ENCODE results near the gene KIAA1549.

Gene KIAA1549

GRCh38 chr7:138893258-138893657, 87.9 kb downstream of the KIAA1549 start:
- Histone ChIP-seq H3K27me3 (ENCODE audit: insufficient read depth, low read depth) (no peaks in the 10 kb centered on the region), H3K4me2 (no peak overlapping the region), H4K20me1 (ENCODE audit: insufficient read depth) (no peaks in the 10 kb centered on the region), H2AFZ (ENCODE audit: low read depth) (no peak overlapping the region), H3K4me1 (ENCODE audit: low read depth, poor library complexity, severe bottlenecking) (no peaks in the 10 kb centered on the region), H3K9ac (no peak overlapping the region), H3K79me2 (ENCODE audit: insufficient read depth, low read depth) (no peaks in the 10 kb centered on the region), H3K27ac (no peak overlapping the region), H3K36me3 (ENCODE audit: insufficient read depth) (no peaks in the 10 kb centered on the region), H3K4me3 (IDR thresholded peaks at IDR 0.05; ENCODE audit: insufficient read depth, low read depth, low read length) (no peak overlapping the region)
- no peak for TF ChIP-seq CTCF (conservative IDR thresholded peaks at IDR 0.05; ENCODE audit: low read depth, low read length)

- Histone ChIP-seq H3K4me1 (ENCODE audit: low read depth, poor library complexity, severe bottlenecking) (no peaks in the 10 kb centered on the region), H3K36me3 (ENCODE audit: insufficient read depth) (no peaks in the 10 kb centered on the region), H4K20me1 (ENCODE audit: insufficient read depth) (no peaks in the 10 kb centered on the region), H3K4me2 (no peak overlapping the region), H3K4me3 (IDR thresholded peaks at IDR 0.05; ENCODE audit: insufficient read depth, low read depth, low read length) (no peak overlapping the region), H3K9ac (no peak overlapping the region), H3K27ac (no peak overlapping the region), H3K27me3 (ENCODE audit: insufficient read depth, low read depth) (no peaks in the 10 kb centered on the region), H3K79me2 (ENCODE audit: insufficient read depth, low read depth) (no peaks in the 10 kb centered on the region), H2AFZ (ENCODE audit: low read depth) (no peak overlapping the region)
- no peak for TF ChIP-seq CTCF (conservative IDR thresholded peaks at IDR 0.05; ENCODE audit: low read depth, low read length)
Observed at GRCh38 chr7:138892812-138893211, 88.4 kb downstream of the KIAA1549 start.

- H3K4me1 ChIP-seq (ENCODE audit: low read depth, poor library complexity, severe bottlenecking) = no peaks in the 10 kb centered on the region
- H3K79me2 ChIP-seq (ENCODE audit: insufficient read depth, low read depth) = no peaks in the 10 kb centered on the region
- no peak overlapping the region for H3K4me3 ChIP-seq (IDR thresholded peaks at IDR 0.05; ENCODE audit: insufficient read depth, low read depth, low read length)
- H3K27ac ChIP-seq = no peak overlapping the region
- H3K9ac ChIP-seq = no peak overlapping the region
- no peak overlapping the region for H2AFZ ChIP-seq (ENCODE audit: low read depth)
- H3K4me2 ChIP-seq = no peak overlapping the region
- TF ChIP-seq CTCF (conservative IDR thresholded peaks at IDR 0.05; ENCODE audit: low read depth, low read length) = no peak
- no peaks in the 10 kb centered on the region for H4K20me1 ChIP-seq (ENCODE audit: insufficient read depth)
- H3K36me3 ChIP-seq (ENCODE audit: insufficient read depth) = no peaks in the 10 kb centered on the region
- H3K27me3 ChIP-seq (ENCODE audit: insufficient read depth, low read depth) = no peaks in the 10 kb centered on the region
Observed at GRCh38 chr7:138892006-138892630, 89.1 kb downstream of the KIAA1549 start.

- H3K27me3 ChIP-seq (ENCODE audit: insufficient read depth, low read depth) = no peaks in the 10 kb centered on the region
- H2AFZ ChIP-seq (ENCODE audit: low read depth) = no peak overlapping the region
- H3K4me3 ChIP-seq (IDR thresholded peaks at IDR 0.05; ENCODE audit: insufficient read depth, low read depth, low read length) = no peak overlapping the region
- no peaks in the 10 kb centered on the region for H4K20me1 ChIP-seq (ENCODE audit: insufficient read depth)
- H3K36me3 ChIP-seq (ENCODE audit: insufficient read depth) = no peaks in the 10 kb centered on the region
- no peak overlapping the region for H3K4me2 ChIP-seq
- H3K9ac ChIP-seq = no peak overlapping the region
- H3K4me1 ChIP-seq (ENCODE audit: low read depth, poor library complexity, severe bottlenecking) = peaks cover 6% of the 10 kb centered on the region
- H3K79me2 ChIP-seq (ENCODE audit: insufficient read depth, low read depth) = no peaks in the 10 kb centered on the region
- no peak overlapping the region for H3K27ac ChIP-seq
- no peak for TF ChIP-seq CTCF (conservative IDR thresholded peaks at IDR 0.05; ENCODE audit: low read depth, low read length)
Observed at GRCh38 chr7:138891446-138891810, 89.8 kb downstream of the KIAA1549 start.

All from KMS-11 (cell line).